ENCODE data around the gene ERF. TPM values are rescaled to one million over a fixed set of nuclear protein-coding genes. Genes with fewer than 3 reads are reported as not detected.

ERF gene
- total and polyA plus RNA-seq, 10 of the 15 experiments (the other 5 are each of a cell fraction or from before 2014, with no cell fraction given): 0.02 to 51.8 (median 14.4) TPM

DNA sequence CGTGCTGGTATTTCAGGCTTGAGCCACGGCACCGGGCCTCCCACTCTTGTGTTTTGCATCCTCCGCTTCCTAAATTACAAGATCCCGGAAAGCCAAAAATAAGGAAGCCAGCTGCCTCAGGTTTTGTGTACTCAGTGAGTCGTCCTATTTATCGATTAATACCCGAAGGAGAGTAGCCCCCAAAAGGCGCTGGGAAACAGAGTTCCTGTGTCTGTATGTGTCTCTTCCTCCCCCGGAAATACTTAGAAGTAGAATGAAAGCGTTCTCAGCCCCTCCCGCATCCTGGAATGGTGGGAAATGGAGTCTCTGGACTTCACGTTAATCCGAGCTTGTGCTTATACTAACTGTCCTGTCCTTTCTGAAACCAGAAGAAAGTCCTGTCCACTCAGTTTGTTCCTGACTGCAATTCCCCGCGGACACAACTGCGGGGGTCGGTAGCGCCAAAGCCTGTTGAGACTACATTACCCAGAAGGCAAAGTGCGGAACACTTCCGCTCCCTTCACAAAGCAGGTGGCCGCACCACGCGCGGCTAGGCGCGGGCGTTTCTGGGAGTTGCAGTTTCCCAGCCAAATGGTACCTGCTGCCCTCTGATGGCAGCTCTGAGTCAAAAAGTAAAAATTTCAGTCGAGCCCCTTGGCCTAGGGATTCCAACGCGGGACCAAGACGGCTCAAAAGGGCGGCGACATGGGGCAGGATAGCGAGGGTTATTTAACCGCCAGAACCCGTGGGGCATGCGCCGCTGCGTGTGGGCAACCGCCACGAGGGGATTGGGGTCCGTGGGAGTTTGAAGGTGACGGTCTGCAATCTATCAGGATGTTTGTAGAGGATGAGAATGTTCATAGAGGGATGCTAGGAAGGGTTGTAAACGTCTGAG, 10.3 kb downstream of the ERF start (continued):
- TF ChIP-seq ZNF592 (IDR thresholded peaks at IDR 0.05): no peak
- TF ChIP-seq EED (IDR thresholded peaks at IDR 0.05; ENCODE audit: low read depth): no peak
- TF ChIP-seq, protein P1, sequence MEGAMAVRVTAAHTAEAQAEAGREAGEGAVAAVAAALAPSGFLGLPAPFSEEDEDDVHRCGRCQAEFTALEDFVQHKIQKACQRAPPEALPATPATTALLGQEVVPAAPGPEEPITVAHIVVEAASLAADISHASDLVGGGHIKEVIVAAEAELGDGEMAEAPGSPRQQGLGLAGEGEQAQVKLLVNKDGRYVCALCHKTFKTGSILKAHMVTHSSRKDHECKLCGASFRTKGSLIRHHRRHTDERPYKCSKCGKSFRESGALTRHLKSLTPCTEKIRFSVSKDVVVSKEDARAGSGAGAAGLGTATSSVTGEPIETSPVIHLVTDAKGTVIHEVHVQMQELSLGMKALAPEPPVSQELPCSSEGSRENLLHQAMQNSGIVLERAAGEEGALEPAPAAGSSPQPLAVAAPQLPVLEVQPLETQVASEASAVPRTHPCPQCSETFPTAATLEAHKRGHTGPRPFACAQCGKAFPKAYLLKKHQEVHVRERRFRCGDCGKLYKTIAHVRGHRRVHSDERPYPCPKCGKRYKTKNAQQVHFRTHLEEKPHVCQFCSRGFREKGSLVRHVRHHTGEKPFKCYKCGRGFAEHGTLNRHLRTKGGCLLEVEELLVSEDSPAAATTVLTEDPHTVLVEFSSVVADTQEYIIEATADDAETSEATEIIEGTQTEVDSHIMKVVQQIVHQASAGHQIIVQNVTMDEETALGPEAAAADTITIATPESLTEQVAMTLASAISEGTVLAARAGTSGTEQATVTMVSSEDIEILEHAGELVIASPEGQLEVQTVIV (IDR thresholded peaks at IDR 0.05; ENCODE audit: borderline replicate concordance, partially characterized antibody): peak; percentile 86
- TF ChIP-seq NR2C2 (IDR thresholded peaks at IDR 0.05; ENCODE audit: borderline replicate concordance, control insufficient read depth, insufficient read length, low read depth): no peak
- TF ChIP-seq RUNX3 (IDR thresholded peaks at IDR 0.05; ENCODE audit: low read length): peak; percentile 56
- peak; percentile 96 for TF ChIP-seq CREM (IDR thresholded peaks at IDR 0.05; ENCODE audit: low read depth)
